HL-60/S4 (cell line): Measurements from ENCODE around the gene STARD8.
"Not testable (repeated sequence)": the region's sequence is repeated elsewhere in the genome, so short reads cannot be mapped to it uniquely, and the experiment has no call there.

Experiments used
- in situ Hi-C: fragments of 300-500 bp; cut with MboI; formaldehyde crosslinking; loops from 2 replicates; pipeline ENCODE4 v1.14.3; 2022; ENCODE audit warnings: low sequenced_read_pairs

STARD8 gene, protein sequence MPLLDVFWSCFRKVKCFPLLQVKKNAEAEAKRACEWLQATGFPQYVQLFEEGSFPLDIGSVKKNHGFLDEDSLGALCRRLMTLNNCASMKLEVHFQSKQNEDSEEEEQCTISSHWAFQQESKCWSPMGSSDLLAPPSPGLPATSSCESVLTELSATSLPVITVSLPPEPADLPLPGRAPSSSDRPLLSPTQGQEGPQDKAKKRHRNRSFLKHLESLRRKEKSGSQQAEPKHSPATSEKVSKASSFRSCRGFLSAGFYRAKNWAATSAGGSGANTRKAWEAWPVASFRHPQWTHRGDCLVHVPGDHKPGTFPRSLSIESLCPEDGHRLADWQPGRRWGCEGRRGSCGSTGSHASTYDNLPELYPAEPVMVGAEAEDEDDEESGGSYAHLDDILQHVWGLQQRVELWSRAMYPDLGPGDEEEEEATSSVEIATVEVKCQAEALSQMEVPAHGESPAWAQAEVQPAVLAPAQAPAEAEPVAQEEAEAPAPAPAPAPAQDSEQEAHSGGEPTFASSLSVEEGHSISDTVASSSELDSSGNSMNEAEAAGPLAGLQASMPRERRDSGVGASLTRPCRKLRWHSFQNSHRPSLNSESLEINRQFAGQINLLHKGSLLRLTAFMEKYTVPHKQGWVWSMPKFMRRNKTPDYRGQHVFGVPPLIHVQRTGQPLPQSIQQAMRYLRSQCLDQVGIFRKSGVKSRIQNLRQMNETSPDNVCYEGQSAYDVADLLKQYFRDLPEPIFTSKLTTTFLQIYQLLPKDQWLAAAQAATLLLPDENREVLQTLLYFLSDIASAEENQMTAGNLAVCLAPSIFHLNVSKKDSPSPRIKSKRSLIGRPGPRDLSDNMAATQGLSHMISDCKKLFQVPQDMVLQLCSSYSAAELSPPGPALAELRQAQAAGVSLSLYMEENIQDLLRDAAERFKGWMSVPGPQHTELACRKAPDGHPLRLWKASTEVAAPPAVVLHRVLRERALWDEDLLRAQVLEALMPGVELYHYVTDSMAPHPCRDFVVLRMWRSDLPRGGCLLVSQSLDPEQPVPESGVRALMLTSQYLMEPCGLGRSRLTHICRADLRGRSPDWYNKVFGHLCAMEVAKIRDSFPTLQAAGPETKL

GRCh38 chrX:68647156-68647957, at the start of gene STARD8:
Gene STARD8, plus strand, starts transcription at chrX:68647666. Its CDS starts 217 bp downstream, at chrX:68647883.
- in situ Hi-C loops = no loop called here

GRCh38 chrX:68598841-68599240, 48.6 kb upstream of the STARD8 start:
- in situ Hi-C loops = no loop called here

DNA sequence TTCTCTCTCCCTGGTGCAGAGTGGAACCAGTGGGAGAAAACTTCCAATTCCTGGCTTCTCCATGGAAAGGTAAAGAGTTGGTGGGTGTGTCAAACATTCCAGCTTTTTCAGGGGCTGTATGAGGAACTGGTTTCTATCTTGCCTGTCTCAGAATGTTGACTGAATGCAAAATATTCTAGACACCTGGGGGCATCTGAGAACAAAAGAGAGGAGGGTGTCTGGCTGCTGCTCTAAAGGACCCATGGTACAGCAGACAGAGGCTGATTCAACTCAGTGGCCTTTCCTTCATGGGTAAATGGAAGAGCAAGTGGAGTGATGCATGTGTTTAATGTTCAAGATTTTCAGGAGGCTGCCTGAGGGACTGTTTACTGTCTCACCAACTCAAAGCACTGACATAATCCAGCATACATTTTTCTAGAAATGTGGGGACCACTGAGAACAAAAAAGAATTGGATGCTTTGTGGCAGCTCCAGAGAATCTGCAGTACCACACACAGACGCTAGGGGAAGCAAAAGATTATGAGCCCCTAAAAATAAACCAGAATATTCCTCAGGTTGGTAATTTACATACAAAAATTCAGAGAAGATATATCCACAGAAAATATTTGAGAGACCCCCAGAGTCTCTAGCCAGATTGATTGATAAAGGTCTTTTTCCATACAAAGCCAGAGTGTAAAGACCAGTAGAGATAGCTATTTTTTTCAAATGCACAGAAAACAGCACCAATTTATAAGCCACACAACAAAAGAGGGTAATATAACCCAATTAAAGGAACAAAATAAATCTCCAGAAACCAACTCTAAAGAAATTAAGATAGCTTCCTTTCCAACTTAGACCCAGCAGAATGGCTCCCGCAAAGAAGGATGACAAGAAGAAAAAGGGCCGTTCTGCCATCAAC, 48.0 kb upstream of the STARD8 start:
- in situ Hi-C loops = no loop called here

DNA sequence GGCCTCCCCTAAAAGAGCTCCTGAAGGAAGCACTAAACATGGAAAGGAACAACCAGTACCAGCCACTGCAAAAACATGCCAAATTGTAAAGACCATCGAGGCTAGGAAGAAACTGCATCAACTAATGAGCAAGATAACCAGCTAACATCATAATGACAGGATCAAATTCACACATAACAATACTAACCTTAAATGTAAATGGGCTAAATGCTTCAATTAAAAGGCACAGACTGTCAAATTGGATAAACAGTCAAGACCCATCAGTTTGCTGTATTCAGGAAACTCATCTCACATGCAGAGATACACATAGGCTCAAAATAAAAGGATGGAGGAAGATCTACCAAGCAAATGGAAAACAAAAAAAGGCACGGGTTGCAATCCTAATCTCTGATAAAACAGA, 43.2 kb upstream of the STARD8 start:
- in situ Hi-C loops = not testable (repeated sequence)

GRCh38 chrX:68614733-68615132, 32.7 kb upstream of the STARD8 start:
- in situ Hi-C loops = not testable (repeated sequence)

DNA sequence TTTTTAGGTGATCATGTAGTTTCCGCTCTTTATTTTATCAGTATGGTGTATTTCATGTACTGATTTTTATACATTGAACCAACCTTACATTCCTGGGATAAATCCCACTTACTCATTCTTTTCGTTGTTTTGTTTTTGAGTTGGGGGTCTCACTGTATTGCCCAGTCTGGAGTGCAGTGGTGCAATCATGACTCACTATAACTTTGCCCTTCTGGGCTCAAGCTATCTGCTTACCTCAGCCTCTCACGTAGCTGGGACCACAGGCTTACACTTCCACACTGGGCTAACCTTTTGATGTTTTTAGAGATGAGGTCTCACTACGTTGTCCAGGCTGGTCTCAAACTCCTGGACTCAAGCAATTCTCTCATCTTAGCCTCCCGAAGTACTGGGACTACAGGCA, 19.5 kb upstream of the STARD8 start:
- in situ Hi-C loops = no loop called here

DNA sequence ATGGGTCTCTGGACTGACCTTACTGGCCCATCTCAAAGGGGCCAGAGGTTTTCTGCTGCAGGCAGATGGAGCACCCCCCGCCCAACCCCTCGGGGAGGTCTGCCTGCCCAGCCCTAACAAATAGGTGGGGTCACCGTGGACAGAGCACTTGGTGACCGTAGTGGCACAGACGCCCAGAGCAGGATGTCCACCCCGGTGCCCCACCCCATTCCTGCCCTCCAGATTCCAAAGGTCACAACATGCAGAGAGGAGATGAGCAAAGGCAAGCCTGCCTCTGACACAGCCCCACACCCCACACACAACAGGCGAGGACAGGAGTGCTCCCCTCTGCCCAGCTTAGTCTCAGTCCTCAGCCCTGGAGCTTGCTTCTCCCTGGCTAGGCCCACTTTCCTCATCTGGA, 17.5 kb upstream of the STARD8 start:
- in situ Hi-C loops = not testable (repeated sequence)

- in situ Hi-C loops = no loop called here
These were observed 16.1 kb upstream of the STARD8 start for GRCh38 chrX:68631336-68631735.

GRCh38 chrX:68632491-68632890, 15.0 kb upstream of the STARD8 start:
- in situ Hi-C loops = no loop called here

DNA sequence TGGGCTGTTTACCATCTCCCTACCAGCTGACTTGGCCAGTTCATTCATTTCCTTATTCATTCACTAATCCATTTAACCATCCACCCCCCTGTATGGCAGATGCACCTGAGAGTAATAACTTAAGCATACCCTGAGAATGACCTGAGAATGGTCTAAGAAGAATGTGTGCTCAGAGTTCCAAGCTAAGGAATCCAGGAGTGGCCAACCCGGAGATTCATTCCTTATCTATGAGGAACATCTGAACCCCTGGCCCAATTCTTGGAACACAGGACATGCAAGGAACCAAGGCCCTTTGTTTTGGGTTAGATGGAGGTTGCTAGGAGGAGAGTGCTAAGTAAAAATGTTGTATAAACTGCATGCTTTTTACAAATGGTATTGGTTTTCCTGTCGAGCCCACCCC, 13.5 kb upstream of the STARD8 start:
- in situ Hi-C loops = no loop called here

GRCh38 chrX:68634649-68635227, 12.7 kb upstream of the STARD8 start:
- in situ Hi-C loops = no loop called here

DNA sequence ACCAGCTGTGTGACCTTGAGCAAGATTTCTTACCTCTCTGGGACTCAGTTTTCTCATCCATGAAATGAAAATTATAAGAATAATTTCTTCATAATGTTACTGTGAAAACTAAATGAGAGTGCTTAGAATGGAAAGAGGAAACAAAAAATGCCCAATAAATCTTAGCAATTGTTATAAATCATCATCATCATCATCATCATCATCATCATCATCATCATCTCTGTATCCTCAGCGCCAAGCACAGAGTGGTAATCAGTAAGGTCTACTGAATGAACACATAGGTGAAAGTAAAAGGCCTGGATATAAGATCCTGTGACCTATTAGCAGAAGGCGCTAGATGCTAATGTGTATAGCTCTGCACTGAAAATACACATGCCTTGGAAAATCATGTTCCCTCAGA, 6.8 kb upstream of the STARD8 start:
- in situ Hi-C loops = no loop called here

- in situ Hi-C loops = no loop called here
These were observed 2.6 kb upstream of the STARD8 start for GRCh38 chrX:68644861-68645260.

GRCh38 chrX:68646421-68646820, 1.0 kb upstream of the STARD8 start:
- in situ Hi-C loops = no loop called here

DNA sequence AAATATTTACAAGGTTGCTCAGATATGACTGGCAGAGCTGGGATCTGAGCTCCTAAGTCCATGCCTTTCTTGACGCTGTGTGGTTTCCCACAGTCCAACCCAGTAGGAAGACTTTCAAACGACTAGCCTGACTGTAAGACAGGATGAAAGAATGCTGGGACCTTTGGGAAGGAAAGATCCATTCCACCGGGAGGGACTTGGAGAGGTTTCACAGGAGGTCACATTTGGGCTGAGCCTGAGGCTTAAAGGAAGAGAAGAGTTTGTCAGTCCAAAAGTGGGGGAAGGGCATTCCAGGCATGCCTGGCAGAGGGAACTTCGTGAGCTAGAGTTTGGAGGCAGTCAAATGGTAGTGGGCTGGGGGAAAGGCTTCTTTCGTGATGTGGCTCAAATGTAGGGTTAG, 1.5 kb downstream of the STARD8 start:
- in situ Hi-C loops = no loop called here

DNA sequence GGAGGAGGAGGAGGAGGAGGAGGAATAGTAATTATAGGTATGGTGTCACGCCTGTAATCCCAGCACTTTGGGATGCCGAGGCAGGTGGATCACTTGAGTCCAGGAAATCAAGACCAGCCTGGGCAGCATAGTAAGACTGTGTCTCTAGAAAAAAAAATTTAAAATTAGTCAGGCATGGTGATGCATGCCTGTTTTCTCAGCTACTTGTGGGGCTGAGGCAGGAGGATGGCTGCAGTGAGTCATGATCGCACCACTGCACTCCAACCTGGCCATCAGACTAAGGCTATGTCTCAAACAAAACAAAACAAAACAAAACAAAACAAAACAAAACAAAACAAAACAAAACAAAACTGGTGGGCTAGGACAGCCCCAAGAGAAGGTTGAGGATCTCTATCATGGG, 3.0 kb downstream of the STARD8 start:
- in situ Hi-C loops = no loop called here

DNA sequence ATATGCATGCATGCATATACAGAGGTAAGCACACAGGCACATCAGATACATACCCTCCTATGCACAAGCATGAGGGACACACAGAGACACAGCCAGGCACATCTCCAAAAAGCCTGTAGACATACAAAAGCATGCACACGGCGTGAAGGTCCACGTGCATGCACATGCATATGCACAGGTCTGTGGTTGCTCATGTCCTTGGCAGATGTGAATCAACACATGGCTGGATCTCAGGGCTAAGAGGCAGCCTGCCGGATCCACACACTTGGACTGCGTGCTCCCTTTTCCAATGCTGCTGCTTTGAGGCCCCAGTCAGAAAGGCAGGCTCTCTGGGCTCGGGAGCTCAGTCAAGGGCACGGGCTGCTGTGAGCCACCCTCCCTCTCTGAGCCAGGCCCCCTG, 3.6 kb downstream of the STARD8 start:
- in situ Hi-C loops = no loop called here

GRCh38 chrX:68652326-68653170, 5.1 kb downstream of the STARD8 start:
- in situ Hi-C loops = no loop called here
